Neural cell (in vitro differentiated cells): ENCODE data around the gene TTC23.

ENCODE experiments used
- EP300 ChIP-seq: fragments of 450-650 bp; conservative IDR thresholded peaks from 2 replicates; pipeline ENCODE4 v1.6.1; 2014; ENCODE audit warnings: antibody characterized with exemption, mild to moderate bottlenecking, moderate library complexity; ENCODE audit not compliant: poor library complexity, severe bottlenecking
- EZH2 ChIP-seq: fragments of 200-600, 300-800 bp; shearing (Covaris generic), sonication (generic); IDR thresholded peaks from 2 replicates; pipeline ENCODE4 v1.6.1; 2014; ENCODE audit warnings: antibody characterized with exemption, low read length, borderline replicate concordance, mild to moderate bottlenecking; ENCODE audit not compliant: insufficient read depth, poor library complexity, severe bottlenecking
- MXI1 ChIP-seq: fragments of 450-650 bp; conservative IDR thresholded peaks from 2 replicates; pipeline ENCODE4 v1.6.1; 2014; ENCODE audit warnings: antibody characterized with exemption, mild to moderate bottlenecking; ENCODE audit not compliant: poor library complexity, severe bottlenecking
- POLR2AphosphoS5 ChIP-seq: IDR thresholded peaks from 2 replicates; pipeline ENCODE4 v1.6.1; 2012
- RAD21 ChIP-seq: fragments of 450-650 bp; conservative IDR thresholded peaks from 2 replicates; pipeline ENCODE4 v1.6.1; 2014; ENCODE audit warnings: antibody characterized with exemption, mild to moderate bottlenecking, moderate library complexity
- SMC3 ChIP-seq: fragments of 450-650 bp; conservative IDR thresholded peaks from 2 replicates; pipeline ENCODE4 v1.6.1; 2014; ENCODE audit warnings: antibody characterized with exemption, mild to moderate bottlenecking, moderate library complexity; ENCODE audit not compliant: poor library complexity
- TAF1 ChIP-seq: IDR thresholded peaks from 2 replicates; pipeline ENCODE4 v1.6.1; 2012; ENCODE audit warnings: low read depth
- TF ChIP-seq, protein P1 (sequence below): fragments of 450-650 bp; IDR thresholded peaks from 2 replicates; pipeline ENCODE4 v1.5.1; 2014; ENCODE audit warnings: antibody characterized with exemption, mild to moderate bottlenecking, moderate library complexity; ENCODE audit not compliant: poor library complexity, severe bottlenecking
- TF ChIP-seq, protein P2 (sequence below): IDR thresholded peaks from 2 replicates; pipeline ENCODE4 v1.6.1; 2012; ENCODE audit warnings: borderline replicate concordance

DNA sequence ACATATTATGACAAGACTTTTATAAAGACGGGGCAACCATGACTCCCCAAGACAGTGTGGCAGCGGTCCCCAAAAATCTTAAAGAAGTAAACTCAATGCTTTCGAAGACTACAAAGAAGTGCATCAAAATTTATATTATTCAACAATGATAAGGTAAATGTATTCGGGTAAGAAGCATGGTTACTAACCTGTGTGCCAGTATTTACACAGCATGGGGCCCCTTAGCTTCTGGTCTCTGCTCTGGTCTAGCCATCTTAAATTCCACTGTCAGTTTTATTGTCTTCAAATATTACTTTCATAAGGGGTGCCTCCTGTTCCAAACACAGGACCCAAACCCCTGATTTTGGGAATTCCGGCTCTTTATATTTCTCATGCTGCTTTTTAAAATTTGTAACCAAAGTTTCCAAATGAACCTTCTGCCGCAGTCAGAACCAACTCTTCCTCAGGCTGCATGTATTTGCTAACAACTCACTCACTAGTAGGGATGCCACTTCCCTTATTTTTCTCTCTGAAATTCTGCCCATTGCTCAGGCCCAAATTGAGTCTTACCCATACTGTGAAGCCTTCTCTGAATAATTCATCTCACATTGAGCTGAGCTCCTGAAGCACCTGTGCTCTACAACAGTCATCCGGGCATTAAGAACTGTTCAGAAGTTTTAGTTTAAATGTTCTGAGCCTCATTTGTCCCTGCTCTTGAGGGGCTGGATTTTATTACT, 1.2 kb downstream of the TTC23 start:
- TF ChIP-seq EZH2 (no peak), RAD21 (no peak), POLR2AphosphoS5 (no peak), MXI1 (no peak), TAF1 (no peak), EP300 (no peak), SMC3 (no peak)
- TF ChIP-seq, protein P1, sequence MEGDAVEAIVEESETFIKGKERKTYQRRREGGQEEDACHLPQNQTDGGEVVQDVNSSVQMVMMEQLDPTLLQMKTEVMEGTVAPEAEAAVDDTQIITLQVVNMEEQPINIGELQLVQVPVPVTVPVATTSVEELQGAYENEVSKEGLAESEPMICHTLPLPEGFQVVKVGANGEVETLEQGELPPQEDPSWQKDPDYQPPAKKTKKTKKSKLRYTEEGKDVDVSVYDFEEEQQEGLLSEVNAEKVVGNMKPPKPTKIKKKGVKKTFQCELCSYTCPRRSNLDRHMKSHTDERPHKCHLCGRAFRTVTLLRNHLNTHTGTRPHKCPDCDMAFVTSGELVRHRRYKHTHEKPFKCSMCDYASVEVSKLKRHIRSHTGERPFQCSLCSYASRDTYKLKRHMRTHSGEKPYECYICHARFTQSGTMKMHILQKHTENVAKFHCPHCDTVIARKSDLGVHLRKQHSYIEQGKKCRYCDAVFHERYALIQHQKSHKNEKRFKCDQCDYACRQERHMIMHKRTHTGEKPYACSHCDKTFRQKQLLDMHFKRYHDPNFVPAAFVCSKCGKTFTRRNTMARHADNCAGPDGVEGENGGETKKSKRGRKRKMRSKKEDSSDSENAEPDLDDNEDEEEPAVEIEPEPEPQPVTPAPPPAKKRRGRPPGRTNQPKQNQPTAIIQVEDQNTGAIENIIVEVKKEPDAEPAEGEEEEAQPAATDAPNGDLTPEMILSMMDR, result no peak
- TF ChIP-seq, protein P2, sequence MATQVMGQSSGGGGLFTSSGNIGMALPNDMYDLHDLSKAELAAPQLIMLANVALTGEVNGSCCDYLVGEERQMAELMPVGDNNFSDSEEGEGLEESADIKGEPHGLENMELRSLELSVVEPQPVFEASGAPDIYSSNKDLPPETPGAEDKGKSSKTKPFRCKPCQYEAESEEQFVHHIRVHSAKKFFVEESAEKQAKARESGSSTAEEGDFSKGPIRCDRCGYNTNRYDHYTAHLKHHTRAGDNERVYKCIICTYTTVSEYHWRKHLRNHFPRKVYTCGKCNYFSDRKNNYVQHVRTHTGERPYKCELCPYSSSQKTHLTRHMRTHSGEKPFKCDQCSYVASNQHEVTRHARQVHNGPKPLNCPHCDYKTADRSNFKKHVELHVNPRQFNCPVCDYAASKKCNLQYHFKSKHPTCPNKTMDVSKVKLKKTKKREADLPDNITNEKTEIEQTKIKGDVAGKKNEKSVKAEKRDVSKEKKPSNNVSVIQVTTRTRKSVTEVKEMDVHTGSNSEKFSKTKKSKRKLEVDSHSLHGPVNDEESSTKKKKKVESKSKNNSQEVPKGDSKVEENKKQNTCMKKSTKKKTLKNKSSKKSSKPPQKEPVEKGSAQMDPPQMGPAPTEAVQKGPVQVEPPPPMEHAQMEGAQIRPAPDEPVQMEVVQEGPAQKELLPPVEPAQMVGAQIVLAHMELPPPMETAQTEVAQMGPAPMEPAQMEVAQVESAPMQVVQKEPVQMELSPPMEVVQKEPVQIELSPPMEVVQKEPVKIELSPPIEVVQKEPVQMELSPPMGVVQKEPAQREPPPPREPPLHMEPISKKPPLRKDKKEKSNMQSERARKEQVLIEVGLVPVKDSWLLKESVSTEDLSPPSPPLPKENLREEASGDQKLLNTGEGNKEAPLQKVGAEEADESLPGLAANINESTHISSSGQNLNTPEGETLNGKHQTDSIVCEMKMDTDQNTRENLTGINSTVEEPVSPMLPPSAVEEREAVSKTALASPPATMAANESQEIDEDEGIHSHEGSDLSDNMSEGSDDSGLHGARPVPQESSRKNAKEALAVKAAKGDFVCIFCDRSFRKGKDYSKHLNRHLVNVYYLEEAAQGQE, result no peak
